ENCODE data around the gene TBC1D14. TPM values are rescaled to one million over a fixed set of nuclear protein-coding genes. Genes with fewer than 3 reads are reported as not detected.

TBC1D14 gene
- total and polyA plus RNA-seq, 9 of the 15 experiments (the other 6 are each of a cell fraction or from before 2014, with no cell fraction given) = 2.1 to 59.6 (median 44.8) TPM

DNA sequence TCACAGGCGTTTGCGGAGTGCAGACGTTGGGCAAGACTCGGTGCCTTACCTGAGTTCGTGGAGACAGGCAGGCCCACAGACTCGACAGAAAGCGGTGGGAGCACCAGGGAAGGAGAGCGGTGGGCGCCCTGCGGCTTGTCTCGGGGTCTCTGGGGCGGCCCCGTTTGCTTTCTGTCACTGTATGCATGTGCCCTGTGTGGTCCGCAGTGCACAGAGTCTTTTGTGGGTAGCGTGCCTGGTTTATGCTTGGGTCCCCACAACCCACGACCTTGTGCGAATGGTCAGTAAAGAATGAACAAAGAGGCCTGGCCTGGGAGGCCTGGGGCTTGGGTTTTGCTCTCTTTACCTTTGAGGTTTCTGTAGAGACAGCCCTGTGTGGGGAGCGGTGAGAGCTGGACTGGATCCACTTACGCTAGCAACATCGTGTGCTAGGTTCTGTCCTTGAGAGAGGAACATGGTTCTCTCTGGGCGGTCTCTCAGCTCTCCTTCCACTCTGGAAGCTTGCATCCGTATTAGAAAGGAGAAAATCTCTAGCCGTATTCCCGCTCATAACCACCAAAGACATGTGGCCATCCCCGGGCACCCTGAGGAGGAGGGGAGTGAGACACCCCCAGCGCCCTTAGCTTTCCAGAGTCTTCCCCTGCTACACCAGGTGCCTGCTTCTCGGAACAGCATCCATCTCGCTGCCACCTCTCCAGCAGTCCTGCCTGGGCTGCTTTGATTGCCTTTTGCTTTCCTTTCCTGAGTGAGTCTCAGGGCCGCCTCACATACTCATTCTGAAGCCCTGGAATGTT is 134.7 kb downstream of the TBC1D14 start (continued):
- no peak for TF ChIP-seq GABPB1 (CRISPR knock-in tag; IDR thresholded peaks at IDR 0.05)
- peak; percentile 46 for TF ChIP-seq CHD1 (IDR thresholded peaks at IDR 0.05; ENCODE audit: low read length)
- no peak for TF ChIP-seq ZNF134 (CRISPR knock-in tag; conservative IDR thresholded peaks at IDR 0.05)
- no peak for TF ChIP-seq MYBL2 (IDR thresholded peaks at IDR 0.05; ENCODE audit: low read depth)
- no peak for TF ChIP-seq MYBL2 (CRISPR knock-in tag; IDR thresholded peaks at IDR 0.05; ENCODE audit: borderline replicate concordance)
- TF ChIP-seq ARID1B (IDR thresholded peaks at IDR 0.05) = no peak

DNA sequence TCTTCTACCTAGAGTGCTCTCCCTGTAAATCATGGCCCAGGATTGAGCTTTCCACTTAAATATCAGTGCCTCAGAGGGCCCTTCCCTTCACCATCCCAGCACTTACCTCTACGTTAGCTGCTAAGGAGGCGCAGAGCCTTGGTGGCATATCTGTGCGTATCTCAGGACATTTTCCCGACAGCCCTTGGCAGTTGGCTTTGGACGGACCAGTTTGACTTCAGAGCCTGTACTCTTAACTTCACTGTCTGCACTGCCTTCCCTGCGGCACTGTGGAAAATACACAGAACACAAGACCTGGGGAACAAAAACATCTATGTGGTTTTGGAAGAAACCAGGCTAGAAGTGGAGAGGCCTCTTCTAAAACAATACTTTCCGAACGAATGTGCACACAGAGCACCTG is 135.9 kb downstream of the TBC1D14 start:
- H3K27me3 ChIP-seq (ENCODE audit: control insufficient read depth in 2 of 2, insufficient read depth in 2 of 2, low read length in 2 of 2) = no peaks in the 10 kb centered on the region
- no peak for DNase-seq (ENCODE audit: extremely low read depth in 1 of 4, low spot score in 3 of 4)
- no peak overlapping the region for H3K4me3 ChIP-seq
- H3K9me3 ChIP-seq (replicated peaks; ENCODE audit: control insufficient read depth, insufficient read depth, low read depth, low read length) = no peaks in the 10 kb centered on the region
- H4K20me1 ChIP-seq (replicated peaks; ENCODE audit: control insufficient read depth, insufficient read depth, low read length) = peaks cover 26% of the 10 kb centered on the region
- TF ChIP-seq DDX20 (tag; IDR thresholded peaks at IDR 0.05; ENCODE audit: low read depth) (no peak), MEF2A (IDR thresholded peaks at IDR 0.05; ENCODE audit: control insufficient read depth, low read depth, low read length) (no peak), ZSCAN29 (IDR thresholded peaks at IDR 0.05) (no peak), GATAD2B (IDR thresholded peaks at IDR 0.05; ENCODE audit: borderline replicate concordance) (no peak), RUNX1 (IDR thresholded peaks at IDR 0.05; ENCODE audit: low read depth) (no peak), TAF1 (IDR thresholded peaks at IDR 0.05; ENCODE audit: control insufficient read depth, extremely low read depth, insufficient read depth, low read length, severe bottlenecking) (no peak), BCOR (IDR thresholded peaks at IDR 0.05) (no peak), ELF1 (tag; IDR thresholded peaks at IDR 0.05) (no peak), JUN (IDR thresholded peaks at IDR 0.05; ENCODE audit: borderline replicate concordance, low read depth, low read length) (no peak), JUN (CRISPR knock-in tag; IDR thresholded peaks at IDR 0.05; ENCODE audit: borderline replicate concordance) (no peak), HMG20B (CRISPR knock-in tag; IDR thresholded peaks at IDR 0.05) (no peak), TARDBP (IDR thresholded peaks at IDR 0.05) (no peak)
- TF ChIP-seq, protein P1, sequence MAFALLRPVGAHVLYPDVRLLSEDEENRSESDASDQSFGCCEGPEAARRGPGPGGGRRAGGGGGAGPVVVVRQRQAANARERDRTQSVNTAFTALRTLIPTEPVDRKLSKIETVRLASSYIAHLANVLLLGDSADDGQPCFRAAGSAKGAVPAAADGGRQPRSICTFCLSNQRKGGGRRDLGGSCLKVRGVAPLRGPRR (CRISPR knock-in tag; IDR thresholded peaks at IDR 0.05) = no peak
- no peak overlapping the region for H3K27ac ChIP-seq (ENCODE audit: extremely low read depth, low read depth, low read length)
- no peak for ATAC-seq
- FAIRE-seq = peak; percentile 35
- in situ Hi-C loops (cut with MboI) (no loop called here), intact Hi-C loops (cut with micrococcal nuclease) (no loop called here)
- WGBS (ENCODE audit: insufficient coverage, low coverage, missing lambda C conversion rate) = 87% methylated on average over 8 of the region's 8 CpGs
- H3K9me1 ChIP-seq (ENCODE audit: control insufficient read depth, insufficient read depth, low read length) = peaks cover 2% of the 10 kb centered on the region
- no TSS peak for BruUV-seq (replicated peaks)
- peak overlapping the region in 1 of 2 experiments; percentile 82; a peak in 1 of 4 replicates for H3K9ac ChIP-seq (ENCODE audit: insufficient read depth in 1 of 2, low read depth in 2 of 2, low read length in 2 of 2)
- no peak overlapping the region for H2AFZ ChIP-seq (ENCODE audit: low read depth, low read length)
- POLR2A ChIA-PET = interaction anchor here (0.5 to 2.0 kb wide), 7 partner anchors 9 to 22 kb away, joined by 3 to 10 read pairs (median 5); no protein-coding TSS in a partner anchor
- peaks cover 12 to 54% of the 10 kb centered on the region in 2 experiments; a peak in 4 of 5 replicates for H3K4me1 ChIP-seq (replicated peaks in 1 of 2; ENCODE audit: control insufficient read depth in 2 of 2, insufficient read depth in 2 of 2, low read length in 2 of 2)
- CTCF ChIA-PET (ENCODE audit: low intra/inter-chr PET ratio) = no interaction called here
- peaks cover 9% of the 10 kb centered on the region; the same call in 1 of the 3 replicates for H3K36me3 ChIP-seq (ENCODE audit: control insufficient read depth, insufficient read depth, low read length)
- no peak overlapping the region for H3K4me2 ChIP-seq (ENCODE audit: insufficient read depth, low read length)
- H3K79me2 ChIP-seq (ENCODE audit: control insufficient read depth, insufficient read depth, low read length) = peaks cover 64% of the 10 kb centered on the region

All from K562 (cell line).